Measurements from ENCODE around the gene MEI1. TPM values are rescaled to one million over a fixed set of nuclear protein-coding genes. Genes with fewer than 3 reads are reported as not detected.

MEI1 gene
- total RNA-seq, 6 donors from 2014 or later = 0.89 to 20.7 (median 5.7) TPM

DNA sequence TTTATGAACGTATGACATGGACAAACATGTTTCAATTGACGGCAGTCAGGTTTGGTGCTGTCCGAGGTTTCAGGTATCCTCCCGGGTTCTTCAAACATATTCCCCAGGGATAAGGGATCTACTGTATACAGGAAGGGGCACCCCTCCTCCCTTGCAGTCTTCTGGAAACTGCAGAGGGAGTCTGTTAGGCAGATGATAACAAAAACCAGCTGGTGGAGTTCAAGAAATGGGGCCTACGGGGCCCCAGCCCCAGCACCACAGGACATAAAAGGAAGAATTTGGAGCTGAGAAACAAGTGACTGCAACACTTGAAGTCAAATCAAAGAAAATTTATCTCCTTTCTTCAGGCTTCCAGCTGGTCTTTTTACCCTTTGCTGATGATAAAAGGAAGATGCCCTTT is 42.7 kb upstream of the MEI1 start:
- 78 to 79% methylated on average over 5 of the region's 5 CpGs for WGBS, 2 donors
- ATAC-seq (ENCODE audit: low FRiP score in 2 of 2) = no peak
- peaks cover 86 to 100% (median 93%) of the 10 kb centered on the region in 4 donors for H3K36me3 ChIP-seq
- TF ChIP-seq CTCF (IDR thresholded peaks at IDR 0.05) (no peak), POLR2AphosphoS5 (IDR thresholded peaks at IDR 0.05) (no peak), EP300 (IDR thresholded peaks at IDR 0.05) (no peak), POLR2A (IDR thresholded peaks at IDR 0.05) (no peak)
- H3K27me3 ChIP-seq = no peaks in the 10 kb centered on the region
- no peak overlapping the region for H3K4me3 ChIP-seq
- DNase-seq = no peak
- no peaks in the 10 kb centered on the region for H3K9me3 ChIP-seq
- no peak overlapping the region for H3K27ac ChIP-seq
- no peaks in the 10 kb centered on the region for H3K4me1 ChIP-seq

DNA sequence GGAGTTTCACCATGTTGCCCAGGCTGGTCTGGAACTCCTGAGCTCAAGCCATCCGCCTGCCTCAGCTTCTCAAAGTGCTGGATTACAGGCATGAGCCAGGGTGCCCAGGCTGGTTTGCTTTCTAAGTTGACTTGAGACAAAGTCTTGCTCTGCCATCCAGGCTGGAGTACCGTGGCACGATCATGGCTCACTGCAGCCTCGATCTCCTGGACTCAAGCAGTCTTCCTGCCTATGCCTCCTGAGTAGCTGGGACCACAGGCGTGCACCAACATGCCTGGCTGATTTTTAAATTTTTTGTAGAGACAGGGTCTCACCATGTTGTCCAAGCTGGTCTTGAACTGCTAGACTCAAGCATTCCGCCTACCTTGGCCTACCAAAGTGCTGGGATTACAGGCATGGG is 41.6 kb upstream of the MEI1 start:
- DNase-seq (no peak), ATAC-seq (ENCODE audit: low FRiP score in 2 of 2) (no peak)
- Histone ChIP-seq H3K4me1 (no peaks in the 10 kb centered on the region), H3K9me3 (no peaks in the 10 kb centered on the region), H3K36me3 (peaks cover 84 to 100% (median 92%) of the 10 kb centered on the region in 4 donors), H3K27ac (no peak overlapping the region), H3K27me3 (no peaks in the 10 kb centered on the region), H3K4me3 (no peak overlapping the region)
- TF ChIP-seq POLR2A (IDR thresholded peaks at IDR 0.05) (no peak), CTCF (IDR thresholded peaks at IDR 0.05) (no peak), EP300 (IDR thresholded peaks at IDR 0.05) (no peak), POLR2AphosphoS5 (IDR thresholded peaks at IDR 0.05) (no peak)
- 98 to 100% methylated on average over 4 to 6 of the region's 6 CpGs for WGBS, 2 donors

DNA sequence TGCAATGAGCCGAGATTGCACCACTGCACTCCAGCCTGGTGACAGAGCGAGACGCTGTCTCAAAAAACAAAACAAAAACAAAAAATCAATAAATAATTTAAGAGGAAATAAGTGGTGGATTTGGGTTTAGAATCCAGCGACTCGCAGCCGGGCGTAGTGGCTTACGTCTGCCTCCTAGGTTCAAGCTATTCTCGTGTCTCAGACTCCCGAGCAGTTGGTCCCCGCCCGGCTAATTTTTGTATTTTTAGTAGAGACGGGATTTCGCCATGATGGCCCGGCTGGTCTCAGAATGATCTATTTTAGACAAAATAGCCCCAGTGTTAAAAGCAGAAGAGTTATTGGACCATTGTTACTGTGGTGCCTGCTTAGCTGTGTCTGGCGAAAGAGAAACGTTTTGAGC is 40.4 kb upstream of the MEI1 start:
- no peaks in the 10 kb centered on the region for H3K9me3 ChIP-seq
- no peak for DNase-seq
- H3K27me3 ChIP-seq = no peaks in the 10 kb centered on the region
- TF ChIP-seq CTCF (IDR thresholded peaks at IDR 0.05) = no peak
- no peak for TF ChIP-seq EP300 (IDR thresholded peaks at IDR 0.05)
- TF ChIP-seq POLR2AphosphoS5 (IDR thresholded peaks at IDR 0.05) = no peak
- no peak for TF ChIP-seq POLR2A (IDR thresholded peaks at IDR 0.05)
- no peak for ATAC-seq (ENCODE audit: low FRiP score in 2 of 2)
- H3K4me1 ChIP-seq = no peaks in the 10 kb centered on the region
- peaks cover 79 to 100% (median 91%) of the 10 kb centered on the region in 4 donors for H3K36me3 ChIP-seq
- WGBS, 2 donors = 94 to 96% methylated on average over 17 of the region's 17 CpGs
- no peak overlapping the region for H3K4me3 ChIP-seq
- no peak overlapping the region for H3K27ac ChIP-seq

DNA sequence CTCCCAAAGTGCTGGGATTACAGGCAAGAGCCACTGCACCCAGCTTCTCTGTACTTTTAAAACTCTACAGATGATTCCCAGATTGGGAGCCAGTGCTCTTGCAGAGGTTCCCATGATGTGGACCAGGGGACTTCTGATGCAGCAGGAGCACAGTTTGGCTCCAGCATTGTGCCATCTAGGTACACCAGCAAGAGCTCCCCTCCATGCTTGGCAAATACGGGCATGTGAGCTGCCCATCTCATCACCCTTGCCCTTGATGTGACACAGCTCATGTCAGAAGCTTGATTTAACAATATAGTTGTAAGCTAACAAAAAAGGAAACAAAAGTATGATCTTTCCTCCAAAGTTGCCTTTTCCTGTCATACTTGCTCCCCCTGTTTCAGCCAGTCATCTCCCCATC is 39.4 kb upstream of the MEI1 start:
- Histone ChIP-seq H3K27me3 (no peaks in the 10 kb centered on the region), H3K4me1 (no peaks in the 10 kb centered on the region), H3K36me3 (peaks cover 70 to 100% (median 86%) of the 10 kb centered on the region in 4 donors), H3K27ac (no peak overlapping the region), H3K9me3 (no peaks in the 10 kb centered on the region), H3K4me3 (no peak overlapping the region)
- ATAC-seq (ENCODE audit: low FRiP score in 2 of 2) (no peak), DNase-seq (no peak)
- TF ChIP-seq POLR2AphosphoS5 (IDR thresholded peaks at IDR 0.05) (no peak), EP300 (IDR thresholded peaks at IDR 0.05) (no peak), POLR2A (IDR thresholded peaks at IDR 0.05) (no peak), CTCF (IDR thresholded peaks at IDR 0.05) (no peak)
- 93 to 100% methylated on average over 1 of the region's 1 CpG for WGBS, 2 donors

DNA sequence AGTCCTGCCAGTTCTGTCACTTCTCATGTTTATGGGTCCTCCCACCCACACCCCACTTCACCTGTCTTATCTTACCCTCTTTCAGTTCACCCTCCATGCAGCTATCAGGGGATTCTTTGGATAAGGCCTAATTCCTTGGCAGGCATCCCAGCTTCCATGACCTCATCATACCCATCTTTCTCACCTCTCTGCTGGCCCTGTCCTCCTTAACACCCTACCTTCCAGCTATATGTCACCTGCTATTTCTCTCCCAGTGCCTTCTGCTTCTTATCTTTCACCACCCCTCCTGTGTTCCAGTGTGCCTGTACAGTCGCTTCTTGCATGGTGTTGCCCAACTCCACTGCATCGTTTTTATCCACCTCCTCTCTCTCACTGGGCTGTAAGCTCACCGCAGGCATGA is 38.9 kb upstream of the MEI1 start:
- 80 to 88% methylated on average over 3 of the region's 3 CpGs for WGBS, 2 donors
- Histone ChIP-seq H3K27me3 (no peaks in the 10 kb centered on the region), H3K27ac (no peak overlapping the region), H3K36me3 (peaks cover 67 to 99% (median 83%) of the 10 kb centered on the region in 4 donors), H3K9me3 (no peaks in the 10 kb centered on the region), H3K4me1 (no peaks in the 10 kb centered on the region), H3K4me3 (no peak overlapping the region)
- TF ChIP-seq EP300 (IDR thresholded peaks at IDR 0.05) (no peak), CTCF (IDR thresholded peaks at IDR 0.05) (no peak), POLR2AphosphoS5 (IDR thresholded peaks at IDR 0.05) (no peak), POLR2A (IDR thresholded peaks at IDR 0.05) (no peak)
- ATAC-seq (ENCODE audit: low FRiP score in 2 of 2) (no peak), DNase-seq (no peak)

Data from upper lobe of left lung (tissue), 6 donors.